ENCODE results near the gene UGDH.
"Not testable (repeated sequence)": the region's sequence is repeated elsewhere in the genome, so short reads cannot be mapped to it uniquely, and the experiment has no call there.

UGDH gene

GRCh38 chr4:39528061-39528465, 824 bp upstream of the UGDH start:
- no peak for DNase-seq

- no peak for DNase-seq
These were observed 409 bp downstream of the UGDH start for GRCh38 chr4:39526765-39527295.

GRCh38 chr4:39525822-39526690, 1.2 kb downstream of the UGDH start:
- DNase-seq: no peak

- no peak for DNase-seq
These were observed 2.9 kb downstream of the UGDH start for GRCh38 chr4:39524161-39524957.

- DNase-seq: no peak
These were observed 5.2 kb downstream of the UGDH start for GRCh38 chr4:39522068-39522467.

- DNase-seq: no peak
These were observed 5.9 kb downstream of the UGDH start for GRCh38 chr4:39521253-39521919.

GRCh38 chr4:39518484-39518883, 8.8 kb downstream of the UGDH start:
- no peak for DNase-seq

- DNase-seq: no peak
These were observed 10.8 kb downstream of the UGDH start for GRCh38 chr4:39516407-39516966.

GRCh38 chr4:39515669-39516401, 11.4 kb downstream of the UGDH start:
- not testable (repeated sequence) for DNase-seq

GRCh38 chr4:39514888-39515401, 12.3 kb downstream of the UGDH start:
- DNase-seq: no peak

GRCh38 chr4:39514266-39514665, 13.0 kb downstream of the UGDH start:
- DNase-seq: not testable (repeated sequence)

- no peak for DNase-seq
These were observed 16.8 kb downstream of the UGDH start for GRCh38 chr4:39510348-39510929.

- no peak for DNase-seq
These were observed 21.7 kb downstream of the UGDH start for GRCh38 chr4:39505581-39505980.

- no peak for DNase-seq
These were observed 22.7 kb downstream of the UGDH start for GRCh38 chr4:39504538-39504937.

- DNase-seq: not testable (repeated sequence)
These were observed 24.6 kb downstream of the UGDH start for GRCh38 chr4:39502664-39503035.

- DNase-seq: no peak
These were observed 25.1 kb downstream of the UGDH start for GRCh38 chr4:39502019-39502663.

- no peak for DNase-seq
These were observed 28.6 kb downstream of the UGDH start for GRCh38 chr4:39498727-39499020.

- DNase-seq: no peak
These were observed 29.1 kb downstream of the UGDH start for GRCh38 chr4:39497909-39498726.

- no peak for DNase-seq
These were observed 31.6 kb downstream of the UGDH start for GRCh38 chr4:39495446-39496213.

- no peak for DNase-seq
These were observed 32.9 kb downstream of the UGDH start for GRCh38 chr4:39494354-39494753.

Data from NCI-H1694 (cell line).